HK-2 (cell line): Measurements from ENCODE around the gene MRO.
"Not testable (repeated sequence)": the region's sequence is repeated elsewhere in the genome, so short reads cannot be mapped to it uniquely, and the experiment has no call there.

Experiments used
- DNase-seq: peaks from one replicate; pipeline ENCODE4 v3.0.0-alpha.2; 2018; ENCODE audit not compliant: unreplicated experiment

The MRO gene

GRCh38 chr18:50819728-50820378 lies at the start of gene MRO:
Gene MRO (minus strand): TSS chr18:50820016. CDS start chr18:50809400, 10,616 bp downstream.
- DNase-seq = peak; percentile 54

GRCh38 chr18:50869150-50869549 lies 49.3 kb upstream of the MRO start:
- no peak for DNase-seq

GRCh38 chr18:50866765-50867164 lies 46.9 kb upstream of the MRO start:
- DNase-seq = no peak

GRCh38 chr18:50863840-50864375 lies 44.1 kb upstream of the MRO start:
- no peak for DNase-seq

- DNase-seq = no peak
Measured at GRCh38 chr18:50862401-50862800, 42.6 kb upstream of the MRO start.

- DNase-seq = no peak
Measured at GRCh38 chr18:50861617-50862016, 41.8 kb upstream of the MRO start.

GRCh38 chr18:50859793-50860555 lies 40.2 kb upstream of the MRO start:
- no peak for DNase-seq

- no peak for DNase-seq
Measured at GRCh38 chr18:50857694-50858093, 37.9 kb upstream of the MRO start.

GRCh38 chr18:50857166-50857565 lies 37.4 kb upstream of the MRO start:
- DNase-seq = not testable (repeated sequence)

- no peak for DNase-seq
Measured at GRCh38 chr18:50855976-50856757, 36.4 kb upstream of the MRO start.

- DNase-seq = peak; percentile 36
Measured at GRCh38 chr18:50853863-50854271, 34.1 kb upstream of the MRO start.

GRCh38 chr18:50850307-50851065 lies 30.7 kb upstream of the MRO start:
- no peak for DNase-seq

GRCh38 chr18:50849419-50849821 lies 29.6 kb upstream of the MRO start:
- DNase-seq = no peak

- no peak for DNase-seq
Measured at GRCh38 chr18:50848991-50849390, 29.2 kb upstream of the MRO start.

GRCh38 chr18:50848061-50848551 lies 28.3 kb upstream of the MRO start:
- DNase-seq = no peak

GRCh38 chr18:50847192-50847591 lies 27.4 kb upstream of the MRO start:
- no peak for DNase-seq

- DNase-seq = no peak
Measured at GRCh38 chr18:50844960-50845359, 25.1 kb upstream of the MRO start.

- DNase-seq = no peak
Measured at GRCh38 chr18:50844554-50844953, 24.7 kb upstream of the MRO start.

GRCh38 chr18:50842846-50843245 lies 23.0 kb upstream of the MRO start:
- DNase-seq = no peak

- no peak for DNase-seq
Measured at GRCh38 chr18:50839996-50840395, 20.2 kb upstream of the MRO start.

- DNase-seq = no peak
Measured at GRCh38 chr18:50839341-50839740, 19.5 kb upstream of the MRO start.
